ENCODE data around the gene SDCBP2.

The SDCBP2 gene

GRCh38 chr20:1309439-1309847 lies 19.5 kb downstream of the SDCBP2 start:
- Histone ChIP-seq H3K27me3 (ENCODE audit: low read depth, low read length) (no peaks in the 10 kb centered on the region), H3K4me2 (ENCODE audit: low read length) (no peak overlapping the region), H3K36me3 (replicated peaks; ENCODE audit: low read depth, low read length) (no peaks in the 10 kb centered on the region), H2AFZ (ENCODE audit: low read depth, low read length) (no peak overlapping the region), H3K4me3 (ENCODE audit: low read length) (no peak overlapping the region), H3K9me3 (ENCODE audit: insufficient read depth, low read length) (no peaks in the 10 kb centered on the region), H3K4me1 (ENCODE audit: low read length) (no peaks in the 10 kb centered on the region), H3K79me2 (ENCODE audit: low read length) (no peaks in the 10 kb centered on the region), H4K20me1 (ENCODE audit: insufficient read depth, low read length) (no peaks in the 10 kb centered on the region), H3K27ac (ENCODE audit: low read length) (no peak overlapping the region), H3K9ac (ENCODE audit: low read length) (no peak overlapping the region)
- TF ChIP-seq CTCF (IDR thresholded peaks at IDR 0.05; ENCODE audit: low read depth, low read length) (no peak), EZH2phosphoT487 (IDR thresholded peaks at IDR 0.05; ENCODE audit: low read depth) (no peak)

GRCh38 chr20:1308702-1309095 lies 20.2 kb downstream of the SDCBP2 start:
- H4K20me1 ChIP-seq (ENCODE audit: insufficient read depth, low read length): no peaks in the 10 kb centered on the region
- H3K27ac ChIP-seq (ENCODE audit: low read length): no peak overlapping the region
- no peak overlapping the region for H3K4me2 ChIP-seq (ENCODE audit: low read length)
- no peak overlapping the region for H3K9ac ChIP-seq (ENCODE audit: low read length)
- H3K4me1 ChIP-seq (ENCODE audit: low read length): no peaks in the 10 kb centered on the region
- H3K4me3 ChIP-seq (ENCODE audit: low read length): no peak overlapping the region
- H3K9me3 ChIP-seq (ENCODE audit: insufficient read depth, low read length): no peaks in the 10 kb centered on the region
- H3K36me3 ChIP-seq (replicated peaks; ENCODE audit: low read depth, low read length): no peaks in the 10 kb centered on the region
- no peaks in the 10 kb centered on the region for H3K27me3 ChIP-seq (ENCODE audit: low read depth, low read length)
- H3K79me2 ChIP-seq (ENCODE audit: low read length): no peaks in the 10 kb centered on the region
- no peak overlapping the region for H2AFZ ChIP-seq (ENCODE audit: low read depth, low read length)
- TF ChIP-seq CTCF (IDR thresholded peaks at IDR 0.05; ENCODE audit: low read depth, low read length): no peak

- H3K4me3 ChIP-seq (ENCODE audit: low read length): no peak overlapping the region
- TF ChIP-seq CTCF (IDR thresholded peaks at IDR 0.05; ENCODE audit: low read depth, low read length): no peak
- no peak for TF ChIP-seq EZH2phosphoT487 (IDR thresholded peaks at IDR 0.05; ENCODE audit: low read depth)
- no peaks in the 10 kb centered on the region for H3K27me3 ChIP-seq (ENCODE audit: low read depth, low read length)
- no peak overlapping the region for H2AFZ ChIP-seq (ENCODE audit: low read depth, low read length)
- no peak overlapping the region for H3K4me2 ChIP-seq (ENCODE audit: low read length)
- no peak overlapping the region for H3K9ac ChIP-seq (ENCODE audit: low read length)
- no peaks in the 10 kb centered on the region for H3K79me2 ChIP-seq (ENCODE audit: low read length)
- no peaks in the 10 kb centered on the region for H3K36me3 ChIP-seq (replicated peaks; ENCODE audit: low read depth, low read length)
- no peaks in the 10 kb centered on the region for H3K9me3 ChIP-seq (ENCODE audit: insufficient read depth, low read length)
- no peak overlapping the region for H3K27ac ChIP-seq (ENCODE audit: low read length)
- no peaks in the 10 kb centered on the region for H4K20me1 ChIP-seq (ENCODE audit: insufficient read depth, low read length)
- no peaks in the 10 kb centered on the region for H3K4me1 ChIP-seq (ENCODE audit: low read length)
These were observed 20.8 kb downstream of the SDCBP2 start for GRCh38 chr20:1308067-1308701.

- H4K20me1 ChIP-seq (ENCODE audit: insufficient read depth, low read length): no peaks in the 10 kb centered on the region
- H3K9ac ChIP-seq (ENCODE audit: low read length): no peak overlapping the region
- no peak overlapping the region for H3K4me2 ChIP-seq (ENCODE audit: low read length)
- no peaks in the 10 kb centered on the region for H3K9me3 ChIP-seq (ENCODE audit: insufficient read depth, low read length)
- TF ChIP-seq CTCF (IDR thresholded peaks at IDR 0.05; ENCODE audit: low read depth, low read length): no peak
- no peak for TF ChIP-seq EZH2phosphoT487 (IDR thresholded peaks at IDR 0.05; ENCODE audit: low read depth)
- no peak overlapping the region for H3K4me3 ChIP-seq (ENCODE audit: low read length)
- H3K27me3 ChIP-seq (ENCODE audit: low read depth, low read length): no peaks in the 10 kb centered on the region
- no peaks in the 10 kb centered on the region for H3K4me1 ChIP-seq (ENCODE audit: low read length)
- no peak overlapping the region for H2AFZ ChIP-seq (ENCODE audit: low read depth, low read length)
- H3K36me3 ChIP-seq (replicated peaks; ENCODE audit: low read depth, low read length): no peaks in the 10 kb centered on the region
- no peaks in the 10 kb centered on the region for H3K79me2 ChIP-seq (ENCODE audit: low read length)
- H3K27ac ChIP-seq (ENCODE audit: low read length): no peak overlapping the region
These were observed 21.4 kb downstream of the SDCBP2 start for GRCh38 chr20:1307571-1307971.

All from OCI-LY3 (cell line).